HG03521 (cell line): ENCODE data around the gene NID2.

Source experiments
- ATAC-seq: cut with Tn5 transposase; IDR thresholded peaks from one replicate; pipeline ENCODE4 v1.9.1; 2021; ENCODE audit warnings: mild to moderate bottlenecking, moderate library complexity; ENCODE audit not compliant: unreplicated experiment

Gene NID2

GRCh38 chr14:51967521-51967920 is 101.3 kb downstream of the NID2 start:
- ATAC-seq: no peak

GRCh38 chr14:51963286-51963685 is 105.6 kb downstream of the NID2 start:
- ATAC-seq: no peak

- no peak for ATAC-seq
These were observed 106.1 kb downstream of the NID2 start for GRCh38 chr14:51962711-51963110.

- no peak for ATAC-seq
These were observed 108.0 kb downstream of the NID2 start for GRCh38 chr14:51960866-51961265.

GRCh38 chr14:51959928-51960327 is 108.9 kb downstream of the NID2 start:
- no peak for ATAC-seq

- ATAC-seq: no peak
These were observed 110.9 kb downstream of the NID2 start for GRCh38 chr14:51957950-51958349.
